Measurements from ENCODE around the gene NKX1-1.
"Not testable (repeated sequence)": the region's sequence is repeated elsewhere in the genome, so short reads cannot be mapped to it uniquely, and the experiment has no call there.

The NKX1-1 gene

GRCh38 chr4:1395389-1395820 is 10.8 kb downstream of the NKX1-1 start:
- DNase-seq (ENCODE audit: low spot score); H2AK5ac ChIP-seq (ENCODE audit: low read depth, low read length); H3K4me1 ChIP-seq (ENCODE audit: control insufficient read depth in 2 of 2, insufficient read depth in 1 of 2, low read depth in 1 of 2, low read length in 2 of 2); H3K4ac ChIP-seq (ENCODE audit: low read length); H3K18ac ChIP-seq (ENCODE audit: low read length); H3K27ac ChIP-seq (replicated peaks; ENCODE audit: low read length); H2BK12ac ChIP-seq (ENCODE audit: low read length); H3K4me3 ChIP-seq (ENCODE audit: low read length in 2 of 2); H3K27me3 ChIP-seq (ENCODE audit: control insufficient read depth in 3 of 3, insufficient read depth in 3 of 3, low read depth in 1 of 3, low read length in 3 of 3); H3K79me1 ChIP-seq (ENCODE audit: low read depth, low read length); H2BK15ac ChIP-seq (ENCODE audit: low read length); H3K14ac ChIP-seq (ENCODE audit: low read length); H3K4me2 ChIP-seq (ENCODE audit: insufficient read depth, low read length, poor library complexity, severe bottlenecking); H4K91ac ChIP-seq (ENCODE audit: low read depth, low read length, poor library complexity); H3K36me3 ChIP-seq (replicated peaks in 1 of 2; ENCODE audit: control insufficient read depth in 2 of 2, insufficient read depth in 2 of 2, low read length in 2 of 2); H2AFZ ChIP-seq (ENCODE audit: low read length); H4K8ac ChIP-seq (ENCODE audit: low read depth, low read length); H3K9ac ChIP-seq (ENCODE audit: low read depth, low read length, poor library complexity); H2BK5ac ChIP-seq (ENCODE audit: low read length); H2BK120ac ChIP-seq (ENCODE audit: low read depth, low read length); H3K23ac ChIP-seq (ENCODE audit: low read depth, low read length, poor library complexity): not testable (repeated sequence)
- peaks cover 21 to 29% of the 10 kb centered on the region in 2 donors for H3K9me3 ChIP-seq (replicated peaks in 1 of 2; ENCODE audit: control insufficient read depth in 2 of 2, insufficient read depth in 1 of 2, low read depth in 1 of 2, low read length in 2 of 2)
- WGBS, 2 donors (ENCODE audit: extremely low coverage in 2 of 2, insufficient read length in 2 of 2, insufficient replicate concordance in 1 of 2) = no CpG with 5 or more reads among the region's 26 CpGs

GRCh38 chr4:1394554-1395388 is 11.5 kb downstream of the NKX1-1 start:
- no CpG with 5 or more reads among the region's 63 CpGs for WGBS, 2 donors (ENCODE audit: extremely low coverage in 2 of 2, insufficient read length in 2 of 2, insufficient replicate concordance in 1 of 2)
- H3K36me3 ChIP-seq (replicated peaks in 1 of 2; ENCODE audit: control insufficient read depth in 2 of 2, insufficient read depth in 2 of 2, low read length in 2 of 2); H3K18ac ChIP-seq (ENCODE audit: low read length); H2AFZ ChIP-seq (ENCODE audit: low read length); H2BK15ac ChIP-seq (ENCODE audit: low read length); H4K91ac ChIP-seq (ENCODE audit: low read depth, low read length, poor library complexity); H3K9ac ChIP-seq (ENCODE audit: low read depth, low read length, poor library complexity); H2AK5ac ChIP-seq (ENCODE audit: low read depth, low read length); H3K4me2 ChIP-seq (ENCODE audit: insufficient read depth, low read length, poor library complexity, severe bottlenecking); H2BK5ac ChIP-seq (ENCODE audit: low read length); DNase-seq (ENCODE audit: low spot score); H4K8ac ChIP-seq (ENCODE audit: low read depth, low read length); H2BK120ac ChIP-seq (ENCODE audit: low read depth, low read length); H3K4ac ChIP-seq (ENCODE audit: low read length); H3K27me3 ChIP-seq (ENCODE audit: control insufficient read depth in 3 of 3, insufficient read depth in 3 of 3, low read depth in 1 of 3, low read length in 3 of 3); H3K14ac ChIP-seq (ENCODE audit: low read length); H3K23ac ChIP-seq (ENCODE audit: low read depth, low read length, poor library complexity); H3K4me1 ChIP-seq (ENCODE audit: control insufficient read depth in 2 of 2, insufficient read depth in 1 of 2, low read depth in 1 of 2, low read length in 2 of 2); H3K4me3 ChIP-seq (ENCODE audit: low read length in 2 of 2); H3K79me1 ChIP-seq (ENCODE audit: low read depth, low read length); H3K27ac ChIP-seq (replicated peaks; ENCODE audit: low read length): not testable (repeated sequence)
- peaks cover 21 to 27% of the 10 kb centered on the region in 2 donors for H3K9me3 ChIP-seq (replicated peaks in 1 of 2; ENCODE audit: control insufficient read depth in 2 of 2, insufficient read depth in 1 of 2, low read depth in 1 of 2, low read length in 2 of 2)
- H2BK12ac ChIP-seq (ENCODE audit: low read length) = peak overlapping the region; percentile 22

- H3K14ac ChIP-seq (ENCODE audit: low read length) = no peak overlapping the region
- no peak overlapping the region for H2AK5ac ChIP-seq (ENCODE audit: low read depth, low read length)
- peaks cover 3% of the 10 kb centered on the region for H3K79me1 ChIP-seq (ENCODE audit: low read depth, low read length)
- no peak overlapping the region for H2BK5ac ChIP-seq (ENCODE audit: low read length)
- H4K8ac ChIP-seq (ENCODE audit: low read depth, low read length) = no peak overlapping the region
- no peak overlapping the region for H3K23ac ChIP-seq (ENCODE audit: low read depth, low read length, poor library complexity)
- H3K4me1 ChIP-seq (ENCODE audit: control insufficient read depth in 2 of 2, insufficient read depth in 1 of 2, low read depth in 1 of 2, low read length in 2 of 2) = no peaks in the 10 kb centered on the region
- H3K36me3 ChIP-seq (replicated peaks in 1 of 2; ENCODE audit: control insufficient read depth in 2 of 2, insufficient read depth in 2 of 2, low read length in 2 of 2) = peaks cover 0 to 3% of the 10 kb centered on the region in 2 donors
- WGBS, 2 donors (ENCODE audit: extremely low coverage in 2 of 2, insufficient read length in 2 of 2, insufficient replicate concordance in 1 of 2) = no CpG with 5 or more reads among the region's 10 CpGs
- H4K91ac ChIP-seq (ENCODE audit: low read depth, low read length, poor library complexity) = no peak overlapping the region
- peaks cover 22 to 26% of the 10 kb centered on the region in 2 donors for H3K9me3 ChIP-seq (replicated peaks in 1 of 2; ENCODE audit: control insufficient read depth in 2 of 2, insufficient read depth in 1 of 2, low read depth in 1 of 2, low read length in 2 of 2)
- H3K4me2 ChIP-seq (ENCODE audit: insufficient read depth, low read length, poor library complexity, severe bottlenecking) = no peak overlapping the region
- no peaks in the 10 kb centered on the region for H3K27me3 ChIP-seq (ENCODE audit: control insufficient read depth in 3 of 3, insufficient read depth in 3 of 3, low read depth in 1 of 3, low read length in 3 of 3)
- no peak overlapping the region for H2BK120ac ChIP-seq (ENCODE audit: low read depth, low read length)
- no peak overlapping the region for H3K27ac ChIP-seq (replicated peaks; ENCODE audit: low read length)
- H2AFZ ChIP-seq (ENCODE audit: low read length) = no peak overlapping the region
- DNase-seq (ENCODE audit: low spot score) = no peak
- peak overlapping the region; percentile 66 for H3K9ac ChIP-seq (ENCODE audit: low read depth, low read length, poor library complexity)
- no peak overlapping the region for H3K4me3 ChIP-seq (ENCODE audit: low read length in 2 of 2)
- no peak overlapping the region for H3K4ac ChIP-seq (ENCODE audit: low read length)
- H2BK12ac ChIP-seq (ENCODE audit: low read length) = no peak overlapping the region
- H2BK15ac ChIP-seq (ENCODE audit: low read length) = peak overlapping the region; percentile 52
- H3K18ac ChIP-seq (ENCODE audit: low read length) = no peak overlapping the region
These were observed 12.4 kb downstream of the NKX1-1 start for GRCh38 chr4:1393866-1394265.

DNA sequence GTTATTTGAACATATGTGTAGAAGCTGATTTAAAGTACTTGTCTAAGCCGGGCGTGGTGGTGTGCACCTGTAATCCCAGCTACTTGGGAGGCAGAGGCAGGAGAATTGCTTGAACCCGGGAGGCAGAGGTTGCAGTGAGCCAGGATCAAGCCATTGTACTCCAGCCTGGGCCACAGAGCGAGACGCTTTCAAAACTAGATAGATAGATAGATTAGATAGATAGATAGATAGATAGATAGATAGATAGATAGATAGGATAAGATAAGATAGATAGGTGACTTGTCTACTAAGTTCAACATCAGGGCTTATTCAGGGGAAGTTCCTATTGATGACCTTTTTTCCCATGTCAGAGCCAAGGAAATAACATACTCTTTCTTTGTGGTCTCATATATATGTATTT is 12.9 kb downstream of the NKX1-1 start:
- H3K9me3 ChIP-seq (replicated peaks in 1 of 2; ENCODE audit: control insufficient read depth in 2 of 2, insufficient read depth in 1 of 2, low read depth in 1 of 2, low read length in 2 of 2) = peaks cover 17 to 25% of the 10 kb centered on the region in 2 donors
- not testable (repeated sequence) for H2BK12ac ChIP-seq (ENCODE audit: low read length); H3K9ac ChIP-seq (ENCODE audit: low read depth, low read length, poor library complexity); H3K18ac ChIP-seq (ENCODE audit: low read length); H3K27ac ChIP-seq (replicated peaks; ENCODE audit: low read length); H2BK120ac ChIP-seq (ENCODE audit: low read depth, low read length); H3K36me3 ChIP-seq (replicated peaks in 1 of 2; ENCODE audit: control insufficient read depth in 2 of 2, insufficient read depth in 2 of 2, low read length in 2 of 2); H3K4me2 ChIP-seq (ENCODE audit: insufficient read depth, low read length, poor library complexity, severe bottlenecking); H2BK15ac ChIP-seq (ENCODE audit: low read length); H3K4me3 ChIP-seq (ENCODE audit: low read length in 2 of 2); H3K4ac ChIP-seq (ENCODE audit: low read length); H3K23ac ChIP-seq (ENCODE audit: low read depth, low read length, poor library complexity); H3K27me3 ChIP-seq (ENCODE audit: control insufficient read depth in 3 of 3, insufficient read depth in 3 of 3, low read depth in 1 of 3, low read length in 3 of 3); H2AFZ ChIP-seq (ENCODE audit: low read length); H4K8ac ChIP-seq (ENCODE audit: low read depth, low read length); H4K91ac ChIP-seq (ENCODE audit: low read depth, low read length, poor library complexity); H2AK5ac ChIP-seq (ENCODE audit: low read depth, low read length); H3K79me1 ChIP-seq (ENCODE audit: low read depth, low read length); H2BK5ac ChIP-seq (ENCODE audit: low read length); DNase-seq (ENCODE audit: low spot score); H3K14ac ChIP-seq (ENCODE audit: low read length); H3K4me1 ChIP-seq (ENCODE audit: control insufficient read depth in 2 of 2, insufficient read depth in 1 of 2, low read depth in 1 of 2, low read length in 2 of 2)
- WGBS, 2 donors (ENCODE audit: extremely low coverage in 2 of 2, insufficient read length in 2 of 2, insufficient replicate concordance in 1 of 2) = no CpG with 5 or more reads among the region's 5 CpGs

Measured in neuronal stem cell (in vitro differentiated cells).